ENCODE measurements around the gene PYM1. TPM values are rescaled to one million over a fixed set of nuclear protein-coding genes. Genes with fewer than 3 reads are reported as not detected.
A peak's percentile ranks its signal among the peaks of the same experiment; 100 is the strongest.

The PYM1 gene
- total RNA-seq, 2 donors from 2014 or later, result 44.0 to 49.3 TPM

DNA sequence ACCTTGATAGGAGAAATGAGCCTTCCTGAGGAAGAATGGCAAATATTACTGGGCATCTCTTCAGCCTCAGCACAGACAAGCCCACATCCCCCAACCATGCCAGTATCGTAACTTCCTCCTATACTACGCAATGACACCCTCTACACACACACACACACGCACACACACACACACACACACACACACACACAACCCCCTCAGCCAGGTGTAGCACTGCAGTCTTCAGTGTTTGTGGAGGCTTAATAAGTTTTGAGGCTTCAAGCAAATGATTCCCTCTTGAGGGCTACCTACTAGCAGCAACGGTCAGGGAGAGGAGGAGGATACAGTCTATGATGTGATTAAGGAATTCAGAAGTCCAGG lies 4.8 kb upstream of the PYM1 start:
- TF ChIP-seq, protein P1, sequence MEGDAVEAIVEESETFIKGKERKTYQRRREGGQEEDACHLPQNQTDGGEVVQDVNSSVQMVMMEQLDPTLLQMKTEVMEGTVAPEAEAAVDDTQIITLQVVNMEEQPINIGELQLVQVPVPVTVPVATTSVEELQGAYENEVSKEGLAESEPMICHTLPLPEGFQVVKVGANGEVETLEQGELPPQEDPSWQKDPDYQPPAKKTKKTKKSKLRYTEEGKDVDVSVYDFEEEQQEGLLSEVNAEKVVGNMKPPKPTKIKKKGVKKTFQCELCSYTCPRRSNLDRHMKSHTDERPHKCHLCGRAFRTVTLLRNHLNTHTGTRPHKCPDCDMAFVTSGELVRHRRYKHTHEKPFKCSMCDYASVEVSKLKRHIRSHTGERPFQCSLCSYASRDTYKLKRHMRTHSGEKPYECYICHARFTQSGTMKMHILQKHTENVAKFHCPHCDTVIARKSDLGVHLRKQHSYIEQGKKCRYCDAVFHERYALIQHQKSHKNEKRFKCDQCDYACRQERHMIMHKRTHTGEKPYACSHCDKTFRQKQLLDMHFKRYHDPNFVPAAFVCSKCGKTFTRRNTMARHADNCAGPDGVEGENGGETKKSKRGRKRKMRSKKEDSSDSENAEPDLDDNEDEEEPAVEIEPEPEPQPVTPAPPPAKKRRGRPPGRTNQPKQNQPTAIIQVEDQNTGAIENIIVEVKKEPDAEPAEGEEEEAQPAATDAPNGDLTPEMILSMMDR (IDR thresholded peaks at IDR 0.05), result no peak
- Histone ChIP-seq H3K9ac (ENCODE audit: low read depth in 2 of 2, low read length in 2 of 2) (peak overlapping the region; percentile 87), H3K9me3 (no peaks in the 10 kb centered on the region), H3K4me3 (peak overlapping the region; percentile 70), H3K27me3 (no peaks in the 10 kb centered on the region), H3K4me1 (peaks cover 33% of the 10 kb centered on the region), H3K27ac (peak overlapping the region; percentile 99), H3K36me3 (no peaks in the 10 kb centered on the region)
- peak; percentile 50 for DNase-seq
- intact Hi-C loops (cut with DNase I), result no loop called here

DNA sequence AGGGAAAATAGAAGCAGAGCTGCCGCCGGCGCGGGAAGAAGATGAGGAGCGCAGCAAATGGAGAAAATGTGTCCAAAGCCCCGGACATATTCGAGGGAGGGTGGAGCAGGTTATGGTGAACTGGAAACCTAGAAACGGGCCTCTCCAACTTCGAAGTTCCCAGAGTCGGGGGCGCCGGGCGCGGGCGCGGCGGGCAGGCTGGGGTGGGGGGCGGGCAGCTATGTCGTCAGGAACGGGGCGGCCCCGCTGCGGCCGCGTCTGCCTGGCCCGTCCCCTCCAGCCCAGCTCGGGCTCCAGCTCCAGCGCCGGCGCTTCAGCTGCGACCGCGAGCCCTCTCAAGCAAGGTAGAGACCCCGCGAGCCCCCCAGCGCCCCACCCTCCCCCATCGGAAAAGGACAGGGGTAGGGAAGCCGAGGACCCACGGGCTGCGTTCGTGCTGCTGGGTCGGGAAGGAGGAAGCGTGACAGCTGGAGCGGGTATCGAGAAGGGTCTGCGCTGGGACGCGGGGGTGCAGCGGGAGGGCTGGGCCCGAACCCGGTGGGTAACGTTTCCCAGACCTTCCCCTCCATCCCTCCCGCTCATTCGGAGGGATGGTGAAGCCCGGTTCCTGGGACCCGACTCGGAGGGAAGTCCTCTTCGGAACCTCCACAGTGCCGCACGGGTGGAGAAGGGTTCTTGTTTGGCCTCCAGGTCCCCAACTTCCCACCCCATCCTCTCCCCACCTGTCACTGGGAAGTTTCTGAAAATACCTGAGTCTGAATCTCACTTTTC lies 4.3 kb upstream of the PYM1 start:
- intact Hi-C loops (cut with DNase I), result no loop called here
- TF ChIP-seq, protein P1 (IDR thresholded peaks at IDR 0.05), result no peak
- Histone ChIP-seq H3K4me1 (peaks cover 33% of the 10 kb centered on the region), H3K27me3 (no peaks in the 10 kb centered on the region), H3K9me3 (no peaks in the 10 kb centered on the region), H3K9ac (ENCODE audit: low read depth in 2 of 2, low read length in 2 of 2) (peak overlapping the region; percentile 87), H3K4me3 (peak overlapping the region; percentile 70), H3K36me3 (no peaks in the 10 kb centered on the region), H3K27ac (peak overlapping the region; percentile 99)
- DNase-seq, result peak; percentile 70

DNA sequence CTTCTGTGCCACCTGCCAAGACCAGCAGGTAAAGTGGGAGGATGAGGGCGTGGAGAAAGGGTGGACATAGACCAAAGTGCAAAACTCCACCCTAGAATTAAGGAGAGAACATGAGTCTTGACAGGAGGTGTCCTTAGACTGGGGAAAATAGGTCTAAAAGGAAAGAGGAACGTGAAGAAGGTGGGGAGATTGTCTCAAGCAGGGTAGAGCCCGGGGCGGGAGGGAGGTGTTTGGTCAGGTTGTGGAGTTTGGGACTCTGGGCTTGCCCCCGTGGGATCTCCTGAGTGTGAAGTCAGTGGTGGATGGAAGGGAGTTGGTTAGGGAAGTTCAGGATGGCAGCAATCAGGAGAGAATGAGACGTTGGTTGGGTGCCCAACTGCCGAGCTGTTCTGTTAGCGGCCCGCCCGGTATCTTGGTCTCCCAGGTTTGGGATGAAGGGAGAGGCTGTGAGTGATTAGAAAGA lies 3.7 kb upstream of the PYM1 start:
- Histone ChIP-seq H3K9ac (ENCODE audit: low read depth in 2 of 2, low read length in 2 of 2) (peak overlapping the region; percentile 87), H3K4me1 (peaks cover 33% of the 10 kb centered on the region), H3K4me3 (peak overlapping the region; percentile 70), H3K27me3 (no peaks in the 10 kb centered on the region), H3K27ac (peak overlapping the region; percentile 99), H3K9me3 (no peaks in the 10 kb centered on the region), H3K36me3 (no peaks in the 10 kb centered on the region)
- TF ChIP-seq, protein P1 (IDR thresholded peaks at IDR 0.05), result no peak
- peak; percentile 57 for DNase-seq
- intact Hi-C loops (cut with DNase I), result no loop called here

DNA sequence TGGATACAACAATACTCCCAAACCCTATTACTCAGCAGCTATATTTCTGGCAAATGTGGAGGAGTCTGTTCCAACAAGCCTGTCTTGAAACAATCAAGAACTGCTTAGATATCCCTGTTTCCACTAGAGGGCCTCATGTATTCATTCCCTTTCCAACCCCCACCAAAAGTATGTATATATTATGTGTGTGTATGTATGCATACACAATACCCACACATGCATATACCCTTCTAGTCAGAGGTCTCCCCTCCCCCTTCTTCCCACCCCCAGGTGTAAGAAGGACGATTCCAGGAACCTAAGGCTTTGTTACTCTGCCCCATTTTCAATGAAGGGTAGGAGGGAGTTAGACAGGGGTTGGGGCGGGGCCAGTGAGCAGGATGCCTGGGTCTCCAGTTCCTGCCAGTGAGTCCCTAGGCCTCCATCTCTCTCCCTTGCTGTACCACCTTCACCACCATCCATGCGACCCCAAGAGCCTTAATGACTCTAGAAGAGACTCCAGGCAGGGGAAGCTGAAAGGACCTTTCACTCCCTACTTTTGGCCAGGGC lies 3.1 kb upstream of the PYM1 start, which contains the start of gene DGKA:
DGKA (plus strand) TSS at position 392 of the 546 bp plus-strand sequence. CDS start 5,342 bp downstream, outside the sequence.
- peak within 1 kb of the TSS; percentile 99 for H3K27ac ChIP-seq
- peak within 1 kb of the TSS; percentile 70 for H3K4me3 ChIP-seq
- no peaks in the 10 kb centered on the region for H3K27me3 ChIP-seq
- H3K4me1 ChIP-seq, result peaks cover 33% of the 10 kb centered on the region
- intact Hi-C loops (cut with DNase I), result no loop called here
- H3K9ac ChIP-seq (ENCODE audit: low read depth in 2 of 2, low read length in 2 of 2), result peak within 1 kb of the TSS; percentile 87
- peak; percentile 77 for DNase-seq
- TF ChIP-seq, protein P1 (IDR thresholded peaks at IDR 0.05), result peak; percentile 51
- no peaks in the 10 kb centered on the region for H3K36me3 ChIP-seq
- no peaks in the 10 kb centered on the region for H3K9me3 ChIP-seq

DNA sequence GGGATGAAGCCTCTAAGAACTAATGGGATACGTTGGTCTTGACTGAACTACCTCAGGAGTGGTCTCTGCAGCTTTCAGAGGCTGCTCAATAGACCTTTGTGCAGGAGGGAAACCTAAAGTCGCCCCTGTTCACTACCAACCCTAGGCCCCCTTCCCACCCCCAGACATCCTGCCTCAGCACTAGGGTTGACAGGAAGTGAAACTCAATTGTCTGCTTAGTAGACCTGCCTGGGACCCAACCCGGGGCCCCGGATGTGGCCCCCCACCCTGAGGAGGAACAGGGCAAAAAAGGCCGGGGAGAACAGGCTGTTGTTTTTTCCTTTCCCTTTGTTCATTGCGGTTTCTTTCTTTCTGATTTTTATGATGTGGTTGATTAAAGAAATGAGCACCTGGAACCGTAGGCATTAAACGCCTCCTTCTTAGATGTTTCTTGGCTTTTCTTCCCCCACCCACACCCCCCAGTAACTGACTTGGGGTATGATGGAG lies 1.7 kb upstream of the PYM1 start:
- Histone ChIP-seq H3K9ac (ENCODE audit: low read depth in 2 of 2, low read length in 2 of 2) (peak overlapping the region; percentile 39 to 71), H3K27ac (peak overlapping the region; percentile 99), H3K4me3 (no peak overlapping the region), H3K27me3 (no peaks in the 10 kb centered on the region), H3K9me3 (no peaks in the 10 kb centered on the region), H3K4me1 (peaks cover 33% of the 10 kb centered on the region), H3K36me3 (no peaks in the 10 kb centered on the region)
- intact Hi-C loops (cut with DNase I), result loop anchor here (5.0 kb wide), 1 partner anchor 97 kb away; no protein-coding TSS in a partner anchor
- TF ChIP-seq, protein P1 (IDR thresholded peaks at IDR 0.05), result no peak
- peak; percentile 58 for DNase-seq
